HCT116 (cell line): ENCODE measurements around the gene LRRTM4. TPM values are rescaled to one million over a fixed set of nuclear protein-coding genes. Genes with fewer than 3 reads are reported as not detected.

Source experiments
- ATAC-seq: fragments of 200-7000 bp; cut with Tn5 transposase; 2 replicates; pipeline ENCODE4 v1.9.1; 2020; ENCODE audit warnings: mild to moderate bottlenecking, moderate library complexity
- BruUV-seq: library from RNA; stranded (reverse); fragments of 400-500 nt; replicated peaks from 2 replicates; lab custom pipeline; 2021; lab: Mats Ljungman, UMichigan
- CTCF ChIA-PET: fragments of 300-600 bp; sonication (Branson Sonifier 250); formaldehyde crosslinking; loops from one replicate; lab custom pipeline; 2021; ENCODE audit warnings: antibody characterized with exemption; lab: Charles Lee
- POLR2A ChIA-PET: fragments of 300-600, 350-600 bp; sonication (Branson Sonifier 250); formaldehyde crosslinking; loops from one replicate; lab custom pipeline; 2021; ENCODE audit warnings: antibody characterized with exemption; lab: Charles Lee
- RAD21 ChIA-PET, 2 experiments: fragments of 300-600 bp; sonication (Branson Sonifier 250); formaldehyde crosslinking; loops; one replicate each; lab custom pipeline; 2023; ENCODE audit warnings: low total read pairs in 2 of 2; ENCODE audit not compliant: uncharacterized antibody in 2 of 2, unreplicated experiment in 2 of 2, low non-redundant PET in 1 of 2; lab: Charles Lee
- DNase-seq: peaks from one replicate; pipeline ENCODE4 v3.0.0-alpha.2; 2010; ENCODE audit warnings: low read depth, low spot score
- H2AFZ ChIP-seq: fragments of 200-600 bp; shearing (Covaris generic), sonication (generic); 2 replicates; pipeline ENCODE4 v1.6.1; 2017; ENCODE audit warnings: low read depth, mixed run types, mixed read lengths, antibody characterized with exemption, low read length; ENCODE audit not compliant: poor library complexity, severe bottlenecking
- H3K27ac ChIP-seq: 2 replicates; pipeline ENCODE4 v1.5.1; 2012; ENCODE audit warnings: low read depth, low read length
- H3K27me3 ChIP-seq: fragments of 200-600 bp; sonication (generic); 2 replicates; pipeline ENCODE4 v1.6.1; 2016; ENCODE audit warnings: mixed run types, low read length, mixed read lengths; ENCODE audit not compliant: insufficient read depth
- H3K36me3 ChIP-seq, 2 experiments: fragments of 200-500 bp in 1 of 2; fragments of 200-600 bp in 1 of 2; sonication (Bioruptor generic) in 1 of 2; sonication (generic) in 1 of 2; 2 replicates each; pipeline versions ENCODE4 v1.5.1 to v1.6.1; 2014 to 2016; ENCODE audit warnings: low read length in 2 of 2, inconsistent platforms in 1 of 2, mixed read lengths in 1 of 2, mixed run types in 1 of 2; ENCODE audit not compliant: insufficient read depth in 2 of 2, control insufficient read depth in 1 of 2
- H3K4me1 ChIP-seq, 2 experiments: fragments of 200-600 bp in 1 of 2; sonication (generic) in 1 of 2; 2 replicates each; pipeline versions ENCODE4 v1.5.1 to v1.6.1; 2012 to 2017; ENCODE audit warnings: low read length in 2 of 2, inconsistent platforms in 1 of 2, mild to moderate bottlenecking in 1 of 2, mixed read lengths in 1 of 2, mixed run types in 1 of 2, moderate library complexity in 1 of 2; ENCODE audit not compliant: insufficient read depth in 2 of 2, control insufficient read depth in 1 of 2
- H3K4me2 ChIP-seq: fragments of 200-600 bp; sonication (generic); 2 replicates; pipeline ENCODE4 v1.6.1; 2017; ENCODE audit warnings: mixed run types, low read length, mixed read lengths
- H3K4me3 ChIP-seq, 2 experiments: fragments of 200-600 bp in 1 of 2; sonication (generic) in 1 of 2; replicated peaks in 1 of 2; 2 replicates each; pipeline ENCODE4 v1.5.1; 2011 to 2016; ENCODE audit warnings: low read length in 2 of 2, control low read depth in 1 of 2, low read depth in 1 of 2, mild to moderate bottlenecking in 1 of 2, mixed read lengths in 1 of 2, mixed run types in 1 of 2
- H3K79me2 ChIP-seq: fragments of 200-600 bp; sonication (generic); 2 replicates; pipeline ENCODE4 v1.6.1; 2017; ENCODE audit warnings: mild to moderate bottlenecking, mixed run types, low read length, moderate library complexity, mixed read lengths; ENCODE audit not compliant: insufficient read depth
- H3K9ac ChIP-seq: fragments of 200-600 bp; sonication (generic); 2 replicates; pipeline ENCODE4 v1.6.1; 2016; ENCODE audit warnings: low read length, mixed read lengths
- H3K9me2 ChIP-seq: fragments of 200-600 bp; sonication (generic), shearing (Covaris generic); 2 replicates; pipeline ENCODE4 v1.6.1; 2017; ENCODE audit warnings: mixed run types, mild to moderate bottlenecking, moderate library complexity; ENCODE audit not compliant: insufficient read depth
- H3K9me3 ChIP-seq, 2 experiments: fragments of 200-500 bp in 1 of 2; fragments of 200-600 bp in 1 of 2; sonication (Bioruptor generic) in 1 of 2; sonication (generic) in 1 of 2; 2 replicates each; pipeline ENCODE4 v1.6.1; 2014 to 2017; ENCODE audit warnings: low read length in 2 of 2, mixed read lengths in 2 of 2, inconsistent platforms in 1 of 2, low read depth in 1 of 2, mild to moderate bottlenecking in 1 of 2, mixed run types in 1 of 2, moderate library complexity in 1 of 2; ENCODE audit not compliant: control insufficient read depth in 1 of 2, insufficient read depth in 1 of 2
- H4K20me1 ChIP-seq: fragments of 200-600 bp; sonication (generic), shearing (Covaris generic); 2 replicates; pipeline ENCODE4 v1.6.1; 2017; ENCODE audit warnings: mixed run types, mild to moderate bottlenecking, moderate library complexity; ENCODE audit not compliant: insufficient read depth
- CBX3 ChIP-seq: IDR thresholded peaks from 2 replicates; pipeline ENCODE4 v1.6.1; 2012; ENCODE audit warnings: low read depth
- CEBPB ChIP-seq: IDR thresholded peaks from 2 replicates; pipeline ENCODE4 v1.6.1; 2012; ENCODE audit warnings: low read depth
- ELF1 ChIP-seq: IDR thresholded peaks from 2 replicates; pipeline ENCODE4 v1.6.1; 2012; ENCODE audit warnings: low read depth, borderline replicate concordance
- EZH2 ChIP-seq: fragments of 200-600 bp; sonication (generic); IDR thresholded peaks from 2 replicates; pipeline ENCODE4 v1.6.1; 2017; ENCODE audit warnings: antibody characterized with exemption, mixed run types
- EZH2phosphoT487 ChIP-seq: fragments of 200-600 bp; IDR thresholded peaks from 2 replicates; pipeline ENCODE4 v1.6.1; 2018; ENCODE audit warnings: antibody characterized with exemption, borderline replicate concordance
- FOSL1 ChIP-seq: IDR thresholded peaks from 2 replicates; pipeline ENCODE4 v1.6.1; 2012; ENCODE audit warnings: low read depth
- POLR2A ChIP-seq: IDR thresholded peaks from 2 replicates; pipeline ENCODE4 v1.7.0; 2011; ENCODE audit warnings: borderline replicate concordance; ENCODE audit not compliant: insufficient read depth, insufficient read length; ENCODE audit errors: extremely low read depth
- POLR2AphosphoS5 ChIP-seq: IDR thresholded peaks from 2 replicates; pipeline ENCODE4 v1.6.1; 2011; ENCODE audit warnings: mild to moderate bottlenecking, low read depth, low read length, moderate library complexity
- RAD21 ChIP-seq: IDR thresholded peaks from 2 replicates; pipeline ENCODE4 v1.6.1; 2012; ENCODE audit warnings: low read depth, mild to moderate bottlenecking
- SIN3A ChIP-seq: IDR thresholded peaks from 2 replicates; pipeline ENCODE4 v1.6.1; 2012; ENCODE audit warnings: low read depth
- SP1 ChIP-seq: IDR thresholded peaks from 2 replicates; pipeline ENCODE4 v1.6.1; 2012; ENCODE audit warnings: low read depth
- SRF ChIP-seq: IDR thresholded peaks from 2 replicates; pipeline ENCODE4 v1.6.1; 2012; ENCODE audit warnings: low read depth
- TCF7L2 ChIP-seq: IDR thresholded peaks from 2 replicates; pipeline ENCODE4 v1.7.0; 2011; ENCODE audit warnings: borderline replicate concordance, inconsistent platforms; ENCODE audit not compliant: insufficient read depth, insufficient read length; ENCODE audit errors: extremely low read depth
- ZNF274 ChIP-seq: fragments of 200-500 bp; sonication (Bioruptor generic); IDR thresholded peaks from 2 replicates; pipeline ENCODE4 v1.6.1; 2014; ENCODE audit warnings: mild to moderate bottlenecking, low read depth, low read length, inconsistent platforms
- intact Hi-C: fragments of 100-400 bp; cut with micrococcal nuclease; formaldehyde crosslinking; loops from 2 replicates; pipeline ENCODE4 v1.10.0; 2022
- total RNA-seq: library from RNA; stranded (reverse); gene quantifications from one replicate; pipeline ENCODE4 v1.2.1, GENCODE V29; 2021; ENCODE audit not compliant: unreplicated experiment
- TF ChIP-seq, protein P1 (sequence below): IDR thresholded peaks from 2 replicates; pipeline ENCODE4 v1.6.1; 2012
- TF ChIP-seq, protein P2 (sequence below): IDR thresholded peaks from 2 replicates; pipeline ENCODE4 v1.6.1; 2012; ENCODE audit warnings: low read depth
- TF ChIP-seq, protein P3 (sequence below), 3 experiments: fragments of 200-600 bp in 1 of 3; sonication (generic) in 1 of 3; IDR thresholded peaks in 2 of 3; conservative IDR thresholded peaks in 1 of 3; 2 replicates each; pipeline ENCODE4 v1.5.1; 2012 to 2017; ENCODE audit warnings: low read depth in 2 of 3, low read length in 2 of 3, antibody characterized with exemption in 1 of 3, borderline replicate concordance in 1 of 3, control low read depth in 1 of 3, mild to moderate bottlenecking in 1 of 3, mixed read lengths in 1 of 3, mixed run types in 1 of 3, moderate library complexity in 1 of 3; ENCODE audit not compliant: insufficient read depth in 1 of 3
- TF ChIP-seq, protein P4 (sequence below): IDR thresholded peaks from 2 replicates; pipeline ENCODE4 v1.6.1; 2011; ENCODE audit warnings: mild to moderate bottlenecking, low read length, moderate library complexity; ENCODE audit not compliant: insufficient replicate concordance; ENCODE audit errors: extremely low read depth

LRRTM4 gene
- total RNA-seq, 1 experiment from 2014 or later = 0.25 TPM

DNA sequence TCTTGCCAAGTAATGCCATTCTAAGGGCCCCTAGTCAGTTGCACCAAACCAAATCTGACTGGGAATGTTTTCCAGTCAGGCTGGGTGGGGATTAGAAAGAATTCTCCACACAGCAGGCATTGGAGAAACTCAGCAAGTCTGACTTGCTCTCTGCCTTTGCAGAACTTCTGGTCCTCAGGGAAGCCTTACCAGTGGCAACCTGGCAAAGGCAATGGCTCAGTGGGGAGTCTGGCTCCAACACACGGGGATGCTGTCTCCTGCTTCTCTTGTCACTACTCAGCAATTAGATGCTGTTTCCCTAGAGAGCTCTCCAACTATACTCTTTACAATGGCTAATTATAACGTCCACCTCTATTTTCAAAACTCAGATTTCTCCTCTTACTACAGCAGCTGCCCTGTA, 810.7 kb downstream of the LRRTM4 start:
- Histone ChIP-seq H3K4me3 (no peak overlapping the region), H3K4me2 (no peak overlapping the region), H4K20me1 (no peaks in the 10 kb centered on the region), H3K9me2 (no peaks in the 10 kb centered on the region), H3K9me3 (peaks cover 12 to 23% of the 10 kb centered on the region in 2 experiments; a peak in 3 of 4 replicates), H3K79me2 (no peaks in the 10 kb centered on the region), H3K27ac (no peak overlapping the region), H3K27me3 (no peaks in the 10 kb centered on the region), H3K9ac (no peak overlapping the region), H3K4me1 (no peaks in the 10 kb centered on the region), H3K36me3 (no peaks in the 10 kb centered on the region; a peak in 1 of 4 replicates), H2AFZ (no peak overlapping the region)
- CTCF ChIA-PET = no interaction called here
- intact Hi-C loops = no loop called here
- ATAC-seq (no peak), DNase-seq (no peak)
- POLR2A ChIA-PET = no interaction called here
- no peak for TF ChIP-seq FOSL1
- TF ChIP-seq SIN3A = no peak
- no peak for TF ChIP-seq EZH2phosphoT487
- TF ChIP-seq CBX3 = no peak
- TF ChIP-seq, protein P1, sequence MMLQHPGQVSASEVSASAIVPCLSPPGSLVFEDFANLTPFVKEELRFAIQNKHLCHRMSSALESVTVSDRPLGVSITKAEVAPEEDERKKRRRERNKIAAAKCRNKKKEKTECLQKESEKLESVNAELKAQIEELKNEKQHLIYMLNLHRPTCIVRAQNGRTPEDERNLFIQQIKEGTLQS = no peak
- TF ChIP-seq, protein P2, sequence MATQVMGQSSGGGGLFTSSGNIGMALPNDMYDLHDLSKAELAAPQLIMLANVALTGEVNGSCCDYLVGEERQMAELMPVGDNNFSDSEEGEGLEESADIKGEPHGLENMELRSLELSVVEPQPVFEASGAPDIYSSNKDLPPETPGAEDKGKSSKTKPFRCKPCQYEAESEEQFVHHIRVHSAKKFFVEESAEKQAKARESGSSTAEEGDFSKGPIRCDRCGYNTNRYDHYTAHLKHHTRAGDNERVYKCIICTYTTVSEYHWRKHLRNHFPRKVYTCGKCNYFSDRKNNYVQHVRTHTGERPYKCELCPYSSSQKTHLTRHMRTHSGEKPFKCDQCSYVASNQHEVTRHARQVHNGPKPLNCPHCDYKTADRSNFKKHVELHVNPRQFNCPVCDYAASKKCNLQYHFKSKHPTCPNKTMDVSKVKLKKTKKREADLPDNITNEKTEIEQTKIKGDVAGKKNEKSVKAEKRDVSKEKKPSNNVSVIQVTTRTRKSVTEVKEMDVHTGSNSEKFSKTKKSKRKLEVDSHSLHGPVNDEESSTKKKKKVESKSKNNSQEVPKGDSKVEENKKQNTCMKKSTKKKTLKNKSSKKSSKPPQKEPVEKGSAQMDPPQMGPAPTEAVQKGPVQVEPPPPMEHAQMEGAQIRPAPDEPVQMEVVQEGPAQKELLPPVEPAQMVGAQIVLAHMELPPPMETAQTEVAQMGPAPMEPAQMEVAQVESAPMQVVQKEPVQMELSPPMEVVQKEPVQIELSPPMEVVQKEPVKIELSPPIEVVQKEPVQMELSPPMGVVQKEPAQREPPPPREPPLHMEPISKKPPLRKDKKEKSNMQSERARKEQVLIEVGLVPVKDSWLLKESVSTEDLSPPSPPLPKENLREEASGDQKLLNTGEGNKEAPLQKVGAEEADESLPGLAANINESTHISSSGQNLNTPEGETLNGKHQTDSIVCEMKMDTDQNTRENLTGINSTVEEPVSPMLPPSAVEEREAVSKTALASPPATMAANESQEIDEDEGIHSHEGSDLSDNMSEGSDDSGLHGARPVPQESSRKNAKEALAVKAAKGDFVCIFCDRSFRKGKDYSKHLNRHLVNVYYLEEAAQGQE = no peak
- no peak for TF ChIP-seq TCF7L2
- TF ChIP-seq ZNF274 = no peak
- TF ChIP-seq, protein P3, sequence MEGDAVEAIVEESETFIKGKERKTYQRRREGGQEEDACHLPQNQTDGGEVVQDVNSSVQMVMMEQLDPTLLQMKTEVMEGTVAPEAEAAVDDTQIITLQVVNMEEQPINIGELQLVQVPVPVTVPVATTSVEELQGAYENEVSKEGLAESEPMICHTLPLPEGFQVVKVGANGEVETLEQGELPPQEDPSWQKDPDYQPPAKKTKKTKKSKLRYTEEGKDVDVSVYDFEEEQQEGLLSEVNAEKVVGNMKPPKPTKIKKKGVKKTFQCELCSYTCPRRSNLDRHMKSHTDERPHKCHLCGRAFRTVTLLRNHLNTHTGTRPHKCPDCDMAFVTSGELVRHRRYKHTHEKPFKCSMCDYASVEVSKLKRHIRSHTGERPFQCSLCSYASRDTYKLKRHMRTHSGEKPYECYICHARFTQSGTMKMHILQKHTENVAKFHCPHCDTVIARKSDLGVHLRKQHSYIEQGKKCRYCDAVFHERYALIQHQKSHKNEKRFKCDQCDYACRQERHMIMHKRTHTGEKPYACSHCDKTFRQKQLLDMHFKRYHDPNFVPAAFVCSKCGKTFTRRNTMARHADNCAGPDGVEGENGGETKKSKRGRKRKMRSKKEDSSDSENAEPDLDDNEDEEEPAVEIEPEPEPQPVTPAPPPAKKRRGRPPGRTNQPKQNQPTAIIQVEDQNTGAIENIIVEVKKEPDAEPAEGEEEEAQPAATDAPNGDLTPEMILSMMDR (IDR thresholded peaks at IDR 0.05 in 2 of 3, conservative IDR thresholded peaks at IDR 0.05 in 1 of 3; ENCODE audit: borderline replicate concordance in 1 of 3, insufficient read depth in 1 of 3, low read depth in 2 of 3, low read length in 2 of 3) = no peak
- no peak for TF ChIP-seq RAD21
- TF ChIP-seq, protein P4, sequence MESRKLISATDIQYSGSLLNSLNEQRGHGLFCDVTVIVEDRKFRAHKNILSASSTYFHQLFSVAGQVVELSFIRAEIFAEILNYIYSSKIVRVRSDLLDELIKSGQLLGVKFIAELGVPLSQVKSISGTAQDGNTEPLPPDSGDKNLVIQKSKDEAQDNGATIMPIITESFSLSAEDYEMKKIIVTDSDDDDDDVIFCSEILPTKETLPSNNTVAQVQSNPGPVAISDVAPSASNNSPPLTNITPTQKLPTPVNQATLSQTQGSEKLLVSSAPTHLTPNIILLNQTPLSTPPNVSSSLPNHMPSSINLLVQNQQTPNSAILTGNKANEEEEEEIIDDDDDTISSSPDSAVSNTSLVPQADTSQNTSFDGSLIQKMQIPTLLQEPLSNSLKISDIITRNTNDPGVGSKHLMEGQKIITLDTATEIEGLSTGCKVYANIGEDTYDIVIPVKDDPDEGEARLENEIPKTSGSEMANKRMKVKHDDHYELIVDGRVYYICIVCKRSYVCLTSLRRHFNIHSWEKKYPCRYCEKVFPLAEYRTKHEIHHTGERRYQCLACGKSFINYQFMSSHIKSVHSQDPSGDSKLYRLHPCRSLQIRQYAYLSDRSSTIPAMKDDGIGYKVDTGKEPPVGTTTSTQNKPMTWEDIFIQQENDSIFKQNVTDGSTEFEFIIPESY = no peak
- TF ChIP-seq EZH2 = no peak
- no peak for TF ChIP-seq SP1
- no peak for TF ChIP-seq POLR2A
- no peak for TF ChIP-seq ELF1
- TF ChIP-seq POLR2AphosphoS5 = no peak
- no peak for TF ChIP-seq CEBPB
- TF ChIP-seq SRF = no peak
- BruUV-seq = no TSS peak
- RAD21 ChIA-PET = no interaction called here
